ENCODE measurements around the gene ADARB1. TPM values are rescaled to one million over a fixed set of nuclear protein-coding genes. Genes with fewer than 3 reads are reported as not detected.
A peak's percentile ranks its signal among the peaks of the same experiment; 100 is the strongest.

The ADARB1 gene
- total RNA-seq, 1 donor from 2014 or later: 9.7 TPM

DNA sequence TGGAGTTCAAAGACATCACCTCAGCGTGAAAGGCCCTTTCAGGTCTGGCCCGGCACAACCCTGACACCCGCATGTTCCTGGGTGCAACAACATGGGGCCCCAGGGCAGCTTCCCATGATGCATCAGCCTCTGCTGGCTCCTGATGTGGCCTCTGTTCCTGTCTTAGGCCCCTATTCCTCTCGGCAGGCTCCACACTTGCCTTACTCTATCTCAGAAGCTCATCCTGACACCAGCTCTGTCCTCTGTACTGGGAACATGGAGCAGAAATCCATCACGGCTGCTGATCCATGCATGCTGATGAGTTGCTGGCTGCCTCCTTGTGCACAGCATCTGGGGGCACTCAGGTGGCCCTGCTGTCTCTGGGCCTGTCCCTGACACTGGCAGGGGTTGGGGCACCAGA, 74.6 kb downstream of the ADARB1 start:
- DNase-seq (ENCODE audit: low read depth): no peak

DNA sequence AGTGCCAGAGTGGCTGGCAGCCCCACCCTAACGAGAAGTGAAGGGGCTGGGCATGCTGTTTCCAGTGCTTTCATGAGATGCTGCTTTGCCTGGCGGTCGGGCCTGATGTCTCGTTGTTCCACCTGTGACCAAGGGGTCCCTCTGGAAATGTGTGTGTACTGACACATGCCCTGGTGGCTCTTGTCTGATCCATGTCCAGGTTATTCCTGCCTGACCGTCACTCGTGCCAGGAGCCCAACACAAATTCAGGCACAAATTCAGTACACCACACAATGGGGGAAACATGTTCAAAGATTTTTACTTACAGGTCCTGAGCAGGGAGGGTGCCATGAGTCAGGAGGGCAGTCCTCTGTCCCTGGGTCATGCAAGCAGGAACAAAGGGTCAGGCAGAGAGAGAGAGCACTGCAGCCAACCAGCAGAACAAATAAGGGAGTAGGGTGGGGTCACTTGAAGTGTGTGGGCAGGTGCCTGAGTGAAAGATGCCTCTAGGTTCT, 76.3 kb downstream of the ADARB1 start:
- DNase-seq (ENCODE audit: low read depth): no peak

DNA sequence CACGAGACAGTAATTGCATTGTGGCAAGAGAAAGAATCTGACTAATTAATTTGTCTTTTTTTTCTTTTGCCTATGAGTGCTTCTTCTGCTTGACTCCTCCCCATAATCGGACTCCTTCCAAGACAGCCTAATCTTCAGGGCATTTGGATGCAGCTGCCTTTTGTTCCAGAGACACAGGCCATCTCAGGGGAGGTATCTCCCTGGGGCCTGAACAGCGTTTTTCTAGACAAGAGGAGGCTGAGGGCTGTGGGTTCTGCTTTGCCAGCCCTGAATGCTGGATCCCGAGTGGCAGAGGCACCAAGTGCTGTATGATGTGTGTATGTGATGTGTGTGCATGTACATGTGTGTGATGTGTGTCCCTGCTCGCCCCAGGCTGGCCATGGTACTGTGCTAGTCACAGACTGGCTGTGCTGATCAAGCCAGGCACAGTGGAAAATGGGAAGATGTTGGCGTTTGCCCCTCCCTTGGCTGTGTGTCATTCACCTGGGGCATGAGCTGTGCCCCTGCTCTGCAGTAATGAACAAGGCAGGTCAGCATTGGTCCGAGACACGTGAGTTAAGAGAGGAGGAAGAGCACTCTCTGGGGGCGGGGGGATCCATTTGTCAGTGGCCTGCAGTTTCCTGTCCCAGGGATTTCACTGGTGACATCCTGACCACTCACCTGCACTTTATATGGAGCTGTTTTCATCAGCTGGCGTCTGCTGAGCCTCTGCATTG, 77.2 kb downstream of the ADARB1 start:
- DNase-seq (ENCODE audit: low read depth): no peak

DNA sequence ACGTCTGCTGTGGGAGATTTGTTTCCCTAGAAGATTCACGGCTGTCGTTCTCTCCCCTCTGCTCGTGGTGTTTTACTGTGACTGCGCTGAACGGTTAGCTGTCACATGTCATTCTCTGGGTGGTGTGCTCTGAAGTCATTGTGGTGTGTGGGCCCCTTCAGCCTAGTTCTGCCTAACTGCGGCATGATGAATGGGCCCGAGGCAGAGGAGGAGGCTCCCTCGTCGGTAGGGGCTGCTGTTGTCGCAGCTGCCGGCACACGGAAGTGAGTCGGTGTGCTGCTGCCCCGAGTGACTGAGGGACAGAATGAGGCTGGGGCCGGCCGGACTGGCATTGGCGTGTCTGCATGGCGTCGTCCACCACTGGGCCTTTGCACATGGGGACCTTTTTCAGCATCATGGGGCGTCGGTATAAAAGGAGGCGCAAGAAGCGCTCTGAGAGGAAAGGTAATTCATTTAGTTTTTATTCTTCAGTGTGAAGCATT, 77.9 kb downstream of the ADARB1 start:
- no peak for DNase-seq (ENCODE audit: low read depth)

DNA sequence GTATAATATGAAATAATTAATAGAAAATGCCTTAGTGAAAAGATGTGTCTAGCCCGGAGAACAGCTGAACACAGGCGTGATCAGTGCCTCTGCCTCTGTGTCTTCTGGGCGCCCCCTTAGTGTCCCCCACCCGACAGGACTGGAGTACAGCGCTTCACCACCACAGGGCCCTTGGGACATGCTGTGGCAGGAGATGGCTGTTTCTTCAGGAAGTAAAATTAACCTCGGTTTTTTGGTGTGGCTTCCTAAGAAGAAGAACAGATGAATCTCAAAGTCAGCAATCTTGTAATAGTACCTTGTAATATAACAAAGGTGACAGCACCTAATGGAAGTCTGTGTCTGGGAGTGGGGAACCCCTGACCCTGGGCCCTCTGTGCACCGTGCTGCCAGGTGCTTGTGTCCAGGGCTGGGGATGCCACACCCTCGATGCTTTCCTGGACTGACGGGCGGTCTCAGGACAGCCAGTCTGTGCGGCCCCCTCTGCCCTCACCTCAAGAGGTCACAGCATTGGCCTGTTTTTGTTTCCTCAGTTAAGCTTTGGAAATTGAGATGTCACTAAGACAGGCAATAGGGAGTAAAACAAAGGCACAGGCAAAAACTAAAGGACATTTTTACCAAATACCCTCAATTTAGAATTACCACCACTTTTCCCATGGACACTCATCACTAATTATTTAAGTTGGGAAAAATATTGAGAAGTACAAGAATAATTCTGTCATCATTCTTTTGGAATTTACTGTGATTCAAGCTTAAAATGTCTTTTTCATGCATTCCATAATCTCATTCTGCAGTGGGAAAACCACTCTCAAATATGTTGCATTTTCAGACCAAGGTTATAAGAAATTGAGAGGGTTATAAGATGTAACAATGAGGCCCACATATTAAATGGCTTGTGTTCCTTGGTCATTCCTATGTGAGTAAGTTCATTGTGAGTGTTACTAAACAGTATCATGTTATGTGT, 79.3 kb downstream of the ADARB1 start:
- DNase-seq (ENCODE audit: low read depth): no peak

DNA sequence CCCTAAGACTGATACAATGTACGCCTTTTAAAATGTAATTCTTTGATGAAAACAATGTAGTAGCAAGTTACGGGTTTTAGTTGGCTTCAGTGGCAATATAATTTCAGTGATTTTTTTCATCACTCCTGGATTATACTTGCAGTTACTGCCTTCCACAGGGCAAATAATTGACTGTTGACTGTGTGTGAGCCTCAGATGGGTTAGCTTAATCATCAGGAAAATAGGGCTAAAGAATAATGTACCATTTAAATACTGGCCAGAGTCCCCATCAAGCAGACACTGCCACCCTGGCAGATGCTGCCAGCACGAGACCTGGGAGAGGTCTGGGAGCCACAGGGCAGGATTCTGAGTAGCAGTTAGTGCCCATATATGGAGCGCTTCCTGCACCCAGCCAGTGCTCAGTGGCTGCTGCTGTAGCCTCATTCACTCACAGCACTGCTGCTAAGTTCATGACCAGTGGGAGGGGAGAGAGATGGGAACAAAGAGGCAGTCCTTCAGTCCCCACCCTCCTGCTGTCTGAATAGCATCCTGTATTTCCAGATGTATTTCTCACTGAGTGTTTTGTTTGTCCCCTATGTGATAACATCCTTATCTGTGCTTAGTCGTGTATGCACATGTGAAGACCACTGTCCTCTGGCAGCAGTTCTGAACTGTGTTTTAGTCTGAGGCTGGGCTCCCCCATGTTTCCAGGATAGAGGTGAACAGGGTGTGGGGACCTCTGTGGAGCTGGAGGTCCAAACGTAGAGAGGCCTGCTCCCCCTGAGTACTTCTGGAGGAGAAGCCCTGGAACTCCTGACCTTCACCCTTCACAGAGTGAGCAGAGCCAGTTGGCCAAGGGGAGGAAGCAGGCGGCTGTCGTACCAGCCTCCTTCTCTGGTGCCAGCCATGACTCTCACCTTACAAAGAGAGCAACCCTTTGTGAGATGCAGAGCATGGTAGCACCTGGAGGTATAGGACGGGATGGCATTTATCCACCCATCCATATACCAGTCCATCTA, 80.4 kb downstream of the ADARB1 start:
- peak; percentile 4 for DNase-seq (ENCODE audit: low read depth)

DNA sequence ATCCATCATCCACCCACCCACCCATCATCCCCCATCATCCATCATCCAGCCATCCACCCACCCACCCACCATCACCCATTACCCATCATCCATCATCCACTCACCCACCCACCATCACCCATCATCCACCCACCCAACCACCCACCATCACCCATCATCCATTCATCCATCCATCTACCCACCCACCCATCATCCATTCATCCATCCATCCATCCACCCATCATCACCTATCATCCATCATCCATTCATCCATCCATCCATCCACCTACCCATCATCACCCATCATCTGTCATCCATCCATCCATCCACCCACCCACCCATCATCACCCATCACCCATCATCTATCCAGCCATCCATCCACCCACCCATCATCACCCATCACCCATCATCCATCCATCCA, 81.5 kb downstream of the ADARB1 start:
- no peak for DNase-seq (ENCODE audit: low read depth)

DNA sequence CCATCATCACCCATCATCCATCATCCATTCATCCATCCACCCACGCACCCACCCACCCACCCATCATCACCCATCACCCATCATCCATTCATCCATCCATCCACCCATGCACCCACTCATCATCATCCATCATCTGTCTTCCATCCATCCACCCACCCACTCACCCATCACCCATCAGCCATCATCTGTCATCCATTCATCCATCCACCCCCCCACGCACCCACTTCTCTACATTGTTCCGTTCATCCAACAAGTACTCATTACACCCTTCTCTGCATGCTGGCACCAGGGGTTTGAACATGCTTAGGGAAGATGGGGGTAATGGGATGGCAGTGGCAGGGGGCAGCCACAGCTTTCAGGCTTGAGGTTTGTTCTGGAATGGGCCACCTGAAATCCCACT, 82.1 kb downstream of the ADARB1 start:
- no peak for DNase-seq (ENCODE audit: low read depth)

DNA sequence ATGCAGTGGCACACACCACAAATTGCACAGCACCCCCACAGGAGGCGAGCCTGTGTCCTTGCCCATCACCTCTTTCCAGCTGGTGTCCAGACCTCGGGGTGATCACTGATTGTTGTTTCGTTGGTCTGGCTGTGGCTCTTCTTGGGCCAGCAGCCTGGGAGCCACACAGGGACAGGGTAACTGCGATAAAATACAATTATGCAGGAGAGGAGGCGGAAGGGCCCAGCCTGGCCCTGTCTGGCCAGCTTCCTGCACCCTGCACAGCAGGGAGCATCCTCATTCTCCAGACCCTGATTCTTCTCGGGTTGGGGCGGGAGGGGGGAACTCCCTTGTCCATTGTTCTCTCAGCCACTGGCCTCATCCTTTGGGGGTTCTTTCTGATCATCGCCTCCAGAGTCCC, 83.6 kb downstream of the ADARB1 start:
- DNase-seq (ENCODE audit: low read depth): no peak

DNA sequence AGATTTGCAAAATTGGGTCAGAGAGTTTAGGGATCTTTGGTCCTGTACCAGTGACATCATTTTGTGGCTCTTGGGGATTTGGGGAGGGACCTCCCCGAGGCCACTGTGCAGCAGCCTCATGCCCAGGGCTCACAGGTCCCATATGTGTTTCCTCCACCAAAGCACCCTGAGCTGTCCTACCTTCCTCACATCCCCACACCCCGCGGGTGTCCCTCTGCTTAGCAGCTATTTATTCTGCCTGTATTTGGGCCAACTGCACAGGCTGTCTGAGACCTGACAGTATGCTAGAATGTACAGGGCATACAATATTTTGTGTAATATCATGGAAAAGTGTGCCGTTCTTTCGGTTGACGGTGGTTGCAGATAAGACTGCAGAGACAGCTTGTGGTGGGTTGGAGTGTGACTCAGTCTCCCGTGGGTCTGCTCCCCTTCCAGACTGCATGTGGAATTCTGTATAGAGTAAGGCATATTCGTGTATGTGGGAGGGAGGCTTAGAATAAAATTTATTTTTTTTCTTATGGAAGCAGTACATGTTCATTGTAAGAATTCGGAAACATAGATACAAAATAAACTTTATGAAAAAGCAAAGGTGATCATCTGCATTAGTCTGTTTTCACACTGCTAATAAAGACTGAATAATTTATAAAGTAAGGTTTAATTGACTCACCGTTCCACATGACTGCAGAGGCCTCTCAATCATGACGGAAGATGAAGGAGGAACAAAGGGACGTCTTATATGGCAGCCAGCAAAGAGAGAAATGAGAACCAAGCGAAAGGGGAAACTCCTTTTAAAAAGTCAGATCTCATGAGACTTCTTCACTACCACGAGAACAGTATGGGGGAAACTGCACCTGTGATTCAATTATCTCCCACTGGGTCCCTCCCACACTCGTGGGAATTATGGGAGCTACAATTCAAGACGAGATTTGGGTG, 84.4 kb downstream of the ADARB1 start:
- DNase-seq (ENCODE audit: low read depth): peak; percentile 21

DNA sequence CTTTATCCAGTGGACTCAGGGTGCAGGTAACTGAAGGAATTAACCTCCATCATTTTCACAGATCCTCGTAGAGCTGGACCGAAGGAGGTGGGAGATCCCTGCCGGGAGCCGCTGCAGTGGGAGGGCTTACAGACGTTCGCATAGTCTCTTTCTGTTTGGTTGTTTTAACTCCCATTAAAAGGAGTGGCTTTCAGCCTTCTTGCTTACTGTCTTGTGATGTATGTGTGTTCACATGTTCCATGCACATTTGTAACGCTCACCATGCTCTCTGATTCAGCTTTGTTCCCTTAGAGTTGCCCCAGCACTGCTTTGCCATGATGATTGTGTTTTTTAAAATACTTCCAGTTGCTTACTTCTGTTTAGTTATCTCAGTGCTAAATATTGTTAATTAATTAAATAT, 85.8 kb downstream of the ADARB1 start:
- DNase-seq (ENCODE audit: low read depth): no peak

DNA sequence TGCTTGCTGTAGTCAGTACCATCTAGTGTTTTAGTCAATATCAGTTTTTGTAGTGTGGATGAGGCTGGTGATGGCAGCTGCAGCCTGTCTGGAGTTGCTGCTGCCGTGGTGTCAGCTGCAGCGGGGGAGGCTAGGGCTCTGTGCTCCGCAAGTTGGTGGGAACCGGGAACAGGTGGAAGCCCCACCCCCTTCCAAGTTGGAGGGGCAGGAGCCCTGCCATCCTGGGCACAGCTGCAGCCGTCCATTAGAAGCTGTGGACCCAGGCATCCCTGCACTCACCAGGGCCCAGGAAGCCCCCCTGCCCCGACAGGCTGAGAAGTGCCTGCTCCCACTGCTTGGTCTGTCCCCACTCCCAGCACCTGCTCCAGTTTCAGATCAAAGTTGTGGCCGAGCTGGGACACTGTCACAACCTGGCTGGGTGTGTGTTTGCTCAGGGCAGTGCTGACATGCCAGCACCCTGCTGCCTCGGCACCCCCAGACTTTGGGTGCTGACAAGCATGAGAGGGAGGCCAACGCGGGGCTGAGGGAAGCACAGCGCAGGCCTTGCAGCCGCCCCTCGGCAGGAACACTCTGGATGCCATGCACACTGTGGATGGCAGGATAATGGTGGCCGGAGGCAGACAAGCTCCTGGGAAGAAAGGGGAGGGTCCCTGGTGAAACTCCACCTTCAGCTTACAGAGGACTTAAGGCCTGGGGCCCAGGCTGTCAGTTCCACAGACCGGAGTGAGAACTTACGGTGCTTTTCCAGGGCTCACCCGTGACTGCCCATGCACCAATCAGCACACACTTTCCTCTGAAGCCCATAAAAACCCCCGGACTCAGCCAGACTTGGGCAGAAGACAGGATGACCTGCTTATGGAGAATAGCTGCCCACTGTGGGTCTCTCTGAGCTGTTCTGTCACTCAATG, 86.9 kb downstream of the ADARB1 start:
- no peak for DNase-seq (ENCODE audit: low read depth)

DNA sequence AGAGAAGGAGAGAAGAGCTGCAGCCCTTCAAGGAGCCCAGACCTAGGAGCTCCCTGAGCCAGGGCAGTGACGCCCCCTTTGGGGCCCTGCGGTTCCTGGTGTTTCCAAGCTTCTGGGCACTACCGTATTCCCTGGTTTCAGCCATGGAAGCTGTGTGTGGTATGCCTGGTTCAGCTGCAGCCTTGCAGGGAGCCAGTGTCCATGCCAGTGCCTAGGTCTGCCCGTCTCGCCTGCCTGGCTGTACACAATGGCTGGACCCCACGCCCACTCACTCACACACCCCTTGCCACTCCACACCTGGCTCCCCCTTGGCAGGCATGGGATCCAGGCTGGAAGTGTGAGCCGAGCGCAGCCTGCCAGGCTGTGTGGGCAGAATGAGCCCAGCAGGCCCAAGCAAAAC, 87.7 kb downstream of the ADARB1 start:
- no peak for DNase-seq (ENCODE audit: low read depth)

DNA sequence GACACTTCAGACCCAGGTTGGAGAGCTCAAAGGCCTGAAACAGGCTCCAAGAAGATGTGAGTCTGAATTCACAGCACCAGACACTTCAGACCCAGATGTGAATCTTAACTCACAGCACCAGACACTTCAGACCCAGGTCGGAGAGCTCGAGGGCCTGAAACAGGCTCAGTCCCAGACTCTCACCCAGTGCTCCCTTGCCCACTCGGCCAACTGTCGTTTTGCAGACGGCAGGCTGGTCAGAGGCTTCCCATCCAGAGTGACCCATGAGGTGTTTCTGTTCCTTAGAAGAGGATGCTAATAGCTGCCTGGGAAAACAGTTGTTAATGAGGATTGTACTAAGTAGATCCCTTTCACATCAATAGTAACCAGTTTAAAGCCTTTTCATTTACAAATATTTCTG, 88.4 kb downstream of the ADARB1 start:
- no peak for DNase-seq (ENCODE audit: low read depth)

DNA sequence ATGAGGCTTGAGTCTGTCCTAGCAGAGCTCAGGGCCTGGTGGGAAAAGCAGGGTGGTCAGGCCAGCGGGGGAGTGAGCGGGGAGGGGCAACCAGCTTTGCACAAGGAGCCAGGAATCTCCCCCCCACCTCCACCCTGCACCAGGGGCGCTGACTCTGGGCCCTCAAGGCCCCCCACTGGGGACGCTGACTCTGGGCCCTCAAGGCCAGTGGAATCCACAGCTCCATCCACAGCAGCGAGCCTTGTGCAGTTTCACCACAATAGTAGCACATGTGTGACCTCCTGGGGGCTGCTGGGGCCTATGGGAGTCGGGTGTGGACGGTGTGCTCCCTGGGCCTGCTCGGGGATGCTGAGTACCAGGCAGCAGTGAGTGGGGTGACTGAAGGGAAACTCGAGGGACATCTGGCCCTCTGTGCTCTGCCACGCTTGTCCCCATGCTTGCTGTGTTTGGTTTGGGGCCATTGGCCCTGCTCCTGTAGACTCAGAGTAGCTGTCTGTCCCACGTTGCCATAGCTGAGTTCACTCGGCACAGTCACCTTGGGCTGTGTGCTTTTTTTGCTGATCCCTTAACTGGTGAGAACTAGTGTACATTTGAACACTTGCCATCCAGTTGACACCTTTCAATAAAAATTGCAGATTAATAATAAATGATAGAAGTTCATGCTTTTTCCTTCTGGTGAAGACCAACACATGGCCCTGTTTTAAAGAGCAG, 89.2 kb downstream of the ADARB1 start:
- no peak for DNase-seq (ENCODE audit: low read depth)

DNA sequence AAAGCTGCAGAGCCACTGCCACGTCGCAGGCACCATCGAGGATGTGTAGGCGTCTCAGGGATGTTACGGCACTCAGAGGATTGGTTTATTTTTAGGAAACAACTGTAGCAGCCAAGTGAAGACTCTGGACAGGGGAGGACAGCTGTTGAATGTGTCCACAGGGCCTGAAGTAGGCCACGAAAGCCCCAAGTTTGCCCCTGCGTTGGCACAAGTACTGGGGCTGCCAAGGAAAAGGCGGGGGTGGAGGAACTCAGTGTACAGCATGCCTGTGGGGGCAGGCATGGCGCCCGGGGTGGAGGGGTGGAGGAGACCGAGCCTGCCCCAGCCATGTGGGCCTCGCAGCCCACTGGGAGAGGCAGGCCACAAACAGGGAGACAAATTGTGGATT, 89.7 kb downstream of the ADARB1 start:
- no peak for DNase-seq (ENCODE audit: low read depth)

DNA sequence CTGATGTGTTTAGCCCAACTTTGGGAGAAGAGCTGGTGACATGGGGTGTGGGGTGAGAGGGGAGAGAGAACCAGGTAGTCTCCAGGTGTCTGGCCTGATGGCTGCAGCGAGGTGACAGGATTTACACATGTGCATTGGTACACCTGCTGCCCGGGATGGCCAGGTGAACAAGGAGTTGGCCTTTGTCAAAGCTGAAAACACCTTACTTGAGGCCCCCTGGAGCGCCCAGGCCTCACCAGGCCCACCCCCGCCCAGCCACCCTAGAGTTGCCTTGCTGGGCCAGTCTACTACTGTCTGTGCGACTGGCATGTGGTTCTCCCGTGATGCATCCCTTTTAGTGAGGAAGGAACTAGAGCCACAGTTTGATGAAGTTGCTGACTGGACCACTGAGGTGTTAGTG, 90.5 kb downstream of the ADARB1 start:
- no peak for DNase-seq (ENCODE audit: low read depth)

DNA sequence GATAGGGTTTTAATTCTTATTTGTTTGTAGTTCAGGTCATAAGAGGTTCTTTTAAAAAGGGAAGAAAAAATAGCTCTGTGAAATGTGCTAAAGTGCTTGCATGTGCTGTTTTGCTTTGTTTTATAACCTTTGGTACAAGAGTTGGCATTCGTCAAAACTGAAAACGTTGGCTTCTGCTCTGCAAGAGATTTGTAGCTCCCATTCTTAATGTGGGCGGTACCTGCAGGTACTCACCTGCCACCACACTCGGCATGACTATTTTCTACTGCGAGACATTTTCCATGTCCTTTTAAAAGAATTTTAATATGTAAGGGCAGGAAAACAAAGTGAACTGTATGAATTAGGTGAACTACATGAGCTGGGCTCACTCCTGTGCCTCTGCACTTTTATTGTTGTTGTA, 92.6 kb downstream of the ADARB1 start:
- no peak for DNase-seq (ENCODE audit: low read depth)

DNA sequence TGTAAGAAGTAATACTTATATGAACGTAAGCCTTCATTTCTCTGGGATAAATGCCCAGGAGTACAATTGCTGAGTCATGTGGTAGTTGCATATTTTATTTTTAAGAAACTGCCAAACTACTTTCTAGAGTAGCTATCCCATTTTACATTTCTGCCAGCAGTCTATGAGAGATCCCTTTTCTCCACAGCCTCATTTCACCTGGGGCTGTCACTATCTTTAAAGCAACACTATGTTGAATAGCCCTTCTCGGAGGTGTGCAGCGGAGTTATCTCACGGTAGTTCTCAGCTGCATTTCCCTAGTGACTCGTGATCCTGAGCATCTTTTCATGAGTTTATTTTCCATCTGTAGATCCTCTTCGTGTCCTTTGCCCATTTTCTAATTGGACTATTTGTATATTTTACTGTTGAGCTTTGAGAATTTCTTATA, 93.4 kb downstream of the ADARB1 start:
- peak; percentile 7 for DNase-seq (ENCODE audit: low read depth)
